WTC11 (cell line): ENCODE results near the gene CDCA7. TPM values are rescaled to one million over a fixed set of nuclear protein-coding genes. Genes with fewer than 3 reads are reported as not detected.
"Not testable (repeated sequence)": the region's sequence is repeated elsewhere in the genome, so short reads cannot be mapped to it uniquely, and the experiment has no call there.

Experiments used
- ATAC-seq: fragments of 200-7000 bp; cut with Tn5 transposase; 2 replicates; pipeline ENCODE4 v1.10.0; 2021; ENCODE audit warnings: mild to moderate bottlenecking, moderate library complexity
- CTCF ChIA-PET: fragments of 300-600 bp; sonication (Branson Sonifier 250); formaldehyde crosslinking; loops from one replicate; lab custom pipeline; 2021; ENCODE audit warnings: antibody characterized with exemption; lab: Charles Lee
- POLR2A ChIA-PET: fragments of 350-600 bp; sonication (Branson Sonifier 250); formaldehyde crosslinking; loops from one replicate; lab custom pipeline; 2021; ENCODE audit warnings: antibody characterized with exemption; lab: Charles Lee
- DNase-seq: peaks from one replicate; pipeline ENCODE4 v3.0.0; 2021; ENCODE audit warnings: low spot score
- H3K27ac Mint-ChIP-seq: 2 replicates; pipeline ENCODE4 v1.8.0; 2021; ENCODE audit warnings: mixed read lengths
- H3K27me3 Mint-ChIP-seq: 2 replicates; pipeline ENCODE4 v1.8.0; 2021; ENCODE audit warnings: low read depth, mild to moderate bottlenecking, moderate library complexity, mixed read lengths
- H3K36me3 Mint-ChIP-seq: 2 replicates; pipeline ENCODE4 v1.8.0; 2021; ENCODE audit warnings: mixed read lengths
- H3K4me1 Mint-ChIP-seq: 2 replicates; pipeline ENCODE4 v1.8.0; 2022; ENCODE audit warnings: mixed read lengths
- H3K4me3 Mint-ChIP-seq: 2 replicates; pipeline ENCODE4 v1.8.0; 2021; ENCODE audit warnings: mild to moderate bottlenecking, moderate library complexity, mixed read lengths
- H3K9me3 Mint-ChIP-seq: 2 replicates; pipeline ENCODE4 v1.8.0; 2021; ENCODE audit warnings: mixed read lengths
- AR ChIP-seq: fragments of 250-450 bp; sonication (Bioruptor Pico); IDR thresholded peaks from 2 replicates; pipeline ENCODE4 v1.9.0; 2021; ENCODE audit warnings: mild to moderate bottlenecking
- ARID4B ChIP-seq: sonication (generic); formaldehyde crosslinking; IDR thresholded peaks from 2 replicates; pipeline ENCODE4 v1.8.0; 2023; ENCODE audit warnings: missing genetic modification reagents, mild to moderate bottlenecking, borderline replicate concordance
- CREM ChIP-seq: sonication (generic); formaldehyde crosslinking; IDR thresholded peaks from 2 replicates; pipeline ENCODE4 v1.8.1; 2022; ENCODE audit warnings: mild to moderate bottlenecking, missing genetic modification reagents, moderate library complexity
- ELF4 ChIP-seq: sonication (generic); formaldehyde crosslinking; IDR thresholded peaks from 2 replicates; pipeline ENCODE4 v1.8.1; 2022; ENCODE audit warnings: low read depth, mild to moderate bottlenecking, moderate library complexity, missing genetic modification reagents
- ETV6 ChIP-seq: sonication (generic); formaldehyde crosslinking; IDR thresholded peaks from 2 replicates; pipeline ENCODE4 v1.8.1; 2022; ENCODE audit warnings: mild to moderate bottlenecking, missing genetic modification reagents
- FOXK1 ChIP-seq: sonication (generic); formaldehyde crosslinking; IDR thresholded peaks from 2 replicates; pipeline ENCODE4 v1.8.0; 2022; ENCODE audit warnings: mild to moderate bottlenecking, moderate library complexity, missing genetic modification reagents
- GABPB1 ChIP-seq: sonication (generic); formaldehyde crosslinking; IDR thresholded peaks from 2 replicates; pipeline ENCODE4 v1.8.1; 2023; ENCODE audit warnings: mild to moderate bottlenecking, missing genetic modification reagents
- GTF2I ChIP-seq: fragments of 250-450 bp; sonication (Bioruptor Pico); conservative IDR thresholded peaks from 2 replicates; pipeline ENCODE4 v1.4.0; 2021; ENCODE audit warnings: mild to moderate bottlenecking
- JAZF1 ChIP-seq: fragments of 250-450 bp; sonication (Bioruptor Pico); IDR thresholded peaks from 2 replicates; pipeline ENCODE4 v1.9.0; 2021; ENCODE audit warnings: moderate library complexity, mild to moderate bottlenecking, inconsistent platforms
- JUN ChIP-seq: sonication (generic); formaldehyde crosslinking; IDR thresholded peaks from 2 replicates; pipeline ENCODE4 v1.8.0; 2023; ENCODE audit warnings: mild to moderate bottlenecking, missing genetic modification reagents
- KAT7 ChIP-seq: sonication (generic); formaldehyde crosslinking; IDR thresholded peaks from 2 replicates; pipeline ENCODE4 v1.8.1; 2023; ENCODE audit warnings: missing genetic modification reagents, mild to moderate bottlenecking, borderline replicate concordance
- MXD4 ChIP-seq: fragments of 250-450 bp; sonication (Bioruptor Pico); IDR thresholded peaks from 2 replicates; pipeline ENCODE4 v1.8.0; 2021; ENCODE audit warnings: mild to moderate bottlenecking, moderate library complexity, borderline replicate concordance
- NR3C1 ChIP-seq: sonication (generic); formaldehyde crosslinking; conservative IDR thresholded peaks from 2 replicates; pipeline ENCODE4 v1.8.1; 2023; ENCODE audit warnings: low read depth, mild to moderate bottlenecking, missing genetic modification reagents
- OVOL2 ChIP-seq: fragments of 250-450 bp; sonication (Bioruptor Pico); IDR thresholded peaks from 2 replicates; pipeline ENCODE4 v1.9.0; 2021; ENCODE audit warnings: mild to moderate bottlenecking, borderline replicate concordance
- TCF7 ChIP-seq: sonication (generic); formaldehyde crosslinking; IDR thresholded peaks from 2 replicates; pipeline ENCODE4 v1.8.0; 2022; ENCODE audit warnings: mild to moderate bottlenecking, low read depth, missing genetic modification reagents, moderate library complexity
- ZNF121 ChIP-seq: sonication (generic); formaldehyde crosslinking; IDR thresholded peaks from 2 replicates; pipeline ENCODE4 v1.8.0; 2023; ENCODE audit warnings: missing genetic modification reagents
- ZNF281 ChIP-seq: sonication (generic); formaldehyde crosslinking; IDR thresholded peaks from 2 replicates; pipeline ENCODE4 v1.8.0; 2023; ENCODE audit warnings: mild to moderate bottlenecking, missing genetic modification reagents
- ZNF416 ChIP-seq: fragments of 250-450 bp; sonication (Bioruptor Pico); IDR thresholded peaks from 2 replicates; pipeline ENCODE4 v1.9.0; 2021; ENCODE audit warnings: mild to moderate bottlenecking, inconsistent platforms
- ZSCAN18 ChIP-seq: fragments of 250-450 bp; sonication (Bioruptor Pico); IDR thresholded peaks from 2 replicates; pipeline ENCODE4 v2.1.2; 2022; ENCODE audit warnings: mild to moderate bottlenecking, moderate library complexity
- total RNA-seq: library from RNA; stranded (reverse); gene quantifications from 3 replicates; pipeline ENCODE4 v1.2.3, GENCODE V29; 2021

CDCA7 gene
- total RNA-seq, 1 experiment from 2014 or later = 79.7 TPM

- Mint-ChIP-seq H3K4me1 (peaks cover 51% of the 10 kb centered on the region), H3K27me3 (no peaks in the 10 kb centered on the region; the same call in 1 of the 2 replicates), H3K9me3 (peaks cover 45% of the 10 kb centered on the region), H3K4me3 (no peak overlapping the region), H3K36me3 (peaks cover 38% of the 10 kb centered on the region), H3K27ac (peak overlapping the region; percentile 42; the same call in 1 of the 2 replicates)
- CTCF ChIA-PET = no interaction called here
- TF ChIP-seq OVOL2 (CRISPR knock-in tag) (no peak), MXD4 (CRISPR knock-in tag) (peak; percentile 59; the same call in 1 of the 2 replicates), ZSCAN18 (0 out of 2 replicates have a peak, but pooled peaks have one; percentile 54), GTF2I (no peak)
- POLR2A ChIA-PET = no interaction called here
- no peak for ATAC-seq
- no peak for DNase-seq
Observed at GRCh38 chr2:173305303-173305702, 49.4 kb upstream of the CDCA7 start.

- TF ChIP-seq FOXK1 (CRISPR knock-in tag) (no peak), CREM (CRISPR knock-in tag) (no peak), KAT7 (CRISPR knock-in tag) (no peak), ZNF416 (CRISPR knock-in tag) (no peak), TCF7 (no peak), AR (CRISPR knock-in tag) (no peak), ETV6 (CRISPR knock-in tag) (no peak), JUN (CRISPR knock-in tag) (no peak), ZNF281 (no peak), ARID4B (CRISPR knock-in tag) (no peak), ZNF121 (no peak), ELF4 (CRISPR knock-in tag) (no peak), GABPB1 (CRISPR knock-in tag) (no peak), NR3C1 (CRISPR knock-in tag) (no peak), JAZF1 (CRISPR knock-in tag) (no peak)
- TF ChIP-seq, all 79 proteins: peak for 0
- Mint-ChIP-seq H3K4me3 (no peak overlapping the region), H3K27me3 (no peaks in the 10 kb centered on the region), H3K27ac (peak overlapping the region; percentile 91), H3K4me1 (peaks cover 51% of the 10 kb centered on the region), H3K9me3 (peaks cover 28% of the 10 kb centered on the region), H3K36me3 (peaks cover 22% of the 10 kb centered on the region)
- POLR2A ChIA-PET = no interaction called here
- DNase-seq = no peak
- peak; percentile 84 for ATAC-seq
- CTCF ChIA-PET = interaction anchor here (0.9 kb wide), 1 partner anchor 48 kb away, joined by 3 read pairs; no protein-coding TSS in a partner anchor
Observed at GRCh38 chr2:173307293-173307692, 47.4 kb upstream of the CDCA7 start.

- DNase-seq, POLR2A ChIA-PET, CTCF ChIA-PET, H3K27me3 Mint-ChIP-seq, ATAC-seq, H3K4me3 Mint-ChIP-seq, H3K27ac Mint-ChIP-seq, H3K36me3 Mint-ChIP-seq: not testable (repeated sequence)
- Mint-ChIP-seq H3K4me1 (peaks cover 46% of the 10 kb centered on the region), H3K9me3 (peaks cover 17% of the 10 kb centered on the region)
Observed at GRCh38 chr2:173309370-173309769, 45.3 kb upstream of the CDCA7 start.
